HG02588 (cell line): ENCODE measurements around the gene GPR146.

ENCODE experiments used
- ATAC-seq: cut with Tn5 transposase; IDR thresholded peaks from one replicate; pipeline ENCODE4 v1.9.1; 2021; ENCODE audit warnings: mild to moderate bottlenecking, moderate library complexity; ENCODE audit not compliant: unreplicated experiment

The GPR146 gene

GRCh38 chr7:1041551-1042491 is 2.5 kb upstream of the GPR146 start:
- ATAC-seq = no peak

- no peak for ATAC-seq
These were observed 1.9 kb upstream of the GPR146 start for GRCh38 chr7:1042492-1042833.

GRCh38 chr7:1043552-1044188 is 676 bp upstream of the GPR146 start:
- ATAC-seq = no peak

GRCh38 chr7:1045069-1046063 is 1.0 kb downstream of the GPR146 start:
- no peak for ATAC-seq

- no peak for ATAC-seq
These were observed 2.7 kb downstream of the GPR146 start for GRCh38 chr7:1046722-1047679.

GRCh38 chr7:1049006-1049741 is 4.8 kb downstream of the GPR146 start:
- ATAC-seq = no peak

GRCh38 chr7:1049801-1050200 is 5.5 kb downstream of the GPR146 start:
- ATAC-seq = no peak

GRCh38 chr7:1050254-1050906 is 6.0 kb downstream of the GPR146 start:
- ATAC-seq = no peak

GRCh38 chr7:1050956-1051690 is 6.8 kb downstream of the GPR146 start:
- ATAC-seq = no peak

- no peak for ATAC-seq
These were observed 7.9 kb downstream of the GPR146 start for GRCh38 chr7:1052031-1052818.

- ATAC-seq = no peak
These were observed 8.7 kb downstream of the GPR146 start for GRCh38 chr7:1053002-1053411.

GRCh38 chr7:1053816-1054370 is 9.5 kb downstream of the GPR146 start:
- no peak for ATAC-seq

- ATAC-seq = no peak
These were observed 10.1 kb downstream of the GPR146 start for GRCh38 chr7:1054438-1054837.

- ATAC-seq = no peak
These were observed 10.6 kb downstream of the GPR146 start for GRCh38 chr7:1054861-1055450.

GRCh38 chr7:1055491-1055955 is 11.2 kb downstream of the GPR146 start:
- no peak for ATAC-seq

GRCh38 chr7:1055956-1056784 is 11.8 kb downstream of the GPR146 start:
- no peak for ATAC-seq
